Ovary (tissue), 3 donors: ENCODE data around the gene ELP4.

Experiments
- CTCF ChIP-seq, 3 donors: fragments of 450-650 bp in 2 of 3; fragments of 200-600 bp in 1 of 3; IDR thresholded peaks; one replicate each; pipeline versions ENCODE4 v1.5.1 to v1.8.0; 2016 to 2022; ENCODE audit warnings: antibody characterized with exemption in 3 of 3, mild to moderate bottlenecking in 1 of 3
- POLR2A ChIP-seq: fragments of 450-650 bp; IDR thresholded peaks from one replicate; pipeline ENCODE4 v1.6.1; 2017; ENCODE audit warnings: antibody characterized with exemption, mild to moderate bottlenecking, moderate library complexity
- donor health status: DM: no; HTN: no; CAD: no.

GRCh38 chr11:31646216-31646615 lies 136.6 kb downstream of the ELP4 start:
- TF ChIP-seq CTCF (IDR thresholded peaks at IDR 0.05), result no peak
- TF ChIP-seq POLR2A, result no peak
